HTR-8/SVneo (cell line): Measurements from ENCODE around the gene ETNK2.

Experiments used
- DNase-seq: peaks from one replicate; pipeline ENCODE4 v3.0.0; 2011; ENCODE audit warnings: low spot score, mixed read lengths; ENCODE audit not compliant: insufficient read length
- FAIRE-seq: peaks from 2 replicates; lab custom pipeline; 2011; peaks lifted over from hg19 to GRCh38; lab: Jason Lieb, UNC

Gene ETNK2

GRCh38 chr1:204151552-204152309, at the start of gene ETNK2:
ETNK2 (minus strand) TSS chr1:204152044; CDS start chr1:204151852, 192 bp downstream.
- DNase-seq = peak; percentile 87

DNA sequence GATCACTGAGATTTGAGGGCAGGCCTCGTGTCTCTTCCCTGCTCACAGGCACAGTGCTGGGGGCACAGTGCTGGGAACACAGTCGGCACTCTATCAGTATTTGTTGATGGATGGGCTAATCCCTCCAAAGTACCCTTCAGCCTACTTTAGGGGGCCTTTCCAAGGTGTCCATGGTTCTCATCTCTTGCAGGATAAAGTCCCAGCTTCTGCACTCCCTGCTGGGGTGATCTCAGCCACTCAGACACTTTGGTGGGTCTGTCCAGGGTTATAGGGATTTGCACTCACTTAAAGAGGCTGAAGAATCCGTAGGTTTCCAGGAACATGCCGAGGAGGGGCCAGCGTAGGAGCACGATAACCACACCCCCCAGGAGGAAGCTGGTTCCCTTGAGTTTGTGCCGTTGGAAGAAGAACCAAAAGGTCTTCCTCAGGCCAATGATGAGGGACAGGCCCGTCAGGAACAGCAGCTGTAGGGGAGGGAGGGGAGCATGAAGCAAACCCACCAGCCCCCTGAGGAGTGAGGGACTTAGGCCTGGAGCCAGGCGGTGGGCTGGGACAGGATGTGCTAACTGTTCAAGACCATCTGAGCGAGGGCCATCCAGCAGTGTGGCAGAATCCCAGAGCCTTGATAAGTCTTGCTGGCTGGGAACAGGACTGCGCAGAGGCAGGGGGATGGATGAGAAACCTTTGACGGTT, 49.6 kb upstream of the ETNK2 start:
- DNase-seq (no peak), FAIRE-seq (no peak)

More at GRCh38 chr1:204151552-204152309, at the start of gene ETNK2:
- peak; percentile 95 for FAIRE-seq

GRCh38 chr1:204199579-204199978, 47.7 kb upstream of the ETNK2 start:
- DNase-seq = no peak
- FAIRE-seq = no peak

DNA sequence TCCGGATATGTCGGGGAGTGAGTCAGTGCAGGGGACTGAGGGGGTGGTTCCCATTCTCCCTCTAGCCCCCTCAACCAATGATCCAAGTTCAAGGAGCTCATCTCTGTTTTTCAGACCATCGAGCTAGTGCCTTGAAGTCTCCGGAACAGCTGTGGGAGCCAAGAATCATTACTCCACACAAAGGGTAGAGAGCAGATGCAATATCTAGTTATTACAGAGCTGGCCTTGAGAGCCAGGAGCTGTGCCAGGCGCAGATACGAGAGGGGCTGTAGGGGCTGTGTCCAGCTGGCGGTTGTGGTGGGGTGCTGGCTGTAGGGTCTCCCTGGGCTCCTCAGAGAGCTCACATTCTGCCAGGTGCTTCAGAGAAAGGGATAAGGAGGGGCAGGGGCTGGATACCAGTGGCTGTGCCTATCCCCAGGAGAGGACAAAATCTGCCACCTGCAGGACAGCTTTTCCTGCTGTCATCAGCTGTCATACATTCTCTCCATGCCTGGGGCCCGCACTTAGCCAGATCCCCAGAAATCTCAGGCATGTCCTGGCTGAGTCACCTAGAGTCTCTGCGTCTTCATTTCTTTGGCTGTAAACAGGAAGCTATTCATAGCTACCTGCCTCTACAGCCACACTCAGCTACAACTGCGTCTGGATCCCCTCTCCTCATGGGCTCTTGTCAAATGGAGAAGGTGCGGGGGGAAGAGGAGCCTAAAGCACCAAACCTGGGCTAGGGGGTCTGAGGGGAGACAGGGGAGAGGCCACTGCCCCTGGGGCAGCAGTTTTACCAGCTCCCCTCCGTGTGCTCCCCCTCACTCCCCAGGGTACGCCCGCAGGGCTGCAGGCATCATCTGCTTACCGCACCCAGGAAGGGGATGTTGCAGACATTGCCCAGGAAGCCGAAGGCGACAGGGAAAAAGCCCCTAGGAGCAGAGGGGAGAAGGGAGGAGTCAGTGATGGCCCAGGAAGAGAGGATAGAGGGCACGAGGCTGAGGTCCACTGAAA, 46.8 kb upstream of the ETNK2 start:
- DNase-seq = peak; percentile 84
- FAIRE-seq = peak; percentile 74

- FAIRE-seq (no peak), DNase-seq (no peak)
Observed at GRCh38 chr1:204197068-204197467, 45.2 kb upstream of the ETNK2 start.

- no peak for DNase-seq
- FAIRE-seq = no peak
Observed at GRCh38 chr1:204196068-204196795, 44.4 kb upstream of the ETNK2 start, which contains the start of gene KISS1. KISS1 (minus strand) TSS chr1:204196491; CDS start chr1:204192876, 3,615 bp downstream.

DNA sequence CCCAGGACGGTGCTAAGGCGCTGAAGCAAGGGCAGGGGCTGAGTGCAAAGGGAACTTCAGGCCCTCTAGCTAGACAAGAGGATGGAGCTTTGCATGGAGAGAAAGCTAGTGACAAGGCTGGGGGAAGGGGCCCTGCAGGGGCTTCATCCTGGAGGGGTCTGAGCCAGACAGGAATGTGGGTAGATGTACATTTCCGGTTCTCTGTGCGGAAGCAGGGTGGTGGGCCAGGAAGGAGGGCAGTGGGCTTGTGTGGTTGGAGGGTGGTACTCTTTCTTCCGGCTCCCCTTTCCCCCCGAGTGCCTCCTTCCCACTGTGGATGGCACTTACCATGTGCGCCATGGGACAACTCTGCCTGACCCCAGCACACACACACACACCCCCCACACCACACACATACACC, 42.9 kb upstream of the ETNK2 start:
- no peak for DNase-seq
- FAIRE-seq = no peak

DNA sequence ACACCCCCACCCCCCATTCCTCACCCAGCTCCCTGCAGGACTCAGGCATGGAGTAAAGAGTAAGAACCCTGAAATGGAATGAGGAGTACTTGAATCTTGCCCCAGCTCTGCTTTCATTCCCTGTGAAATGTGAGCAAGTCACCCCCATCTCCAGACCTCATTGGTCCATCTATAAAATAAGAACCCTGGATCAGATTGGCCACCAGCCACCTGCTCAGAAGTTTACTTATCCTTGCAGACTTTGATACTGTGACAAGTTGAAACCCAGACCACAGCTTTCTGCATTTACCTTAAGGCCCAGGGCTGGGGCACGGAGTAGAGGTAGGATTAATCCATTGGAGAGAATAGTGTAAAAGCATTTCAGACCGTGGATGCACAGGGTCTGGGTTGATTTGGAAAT, 42.2 kb upstream of the ETNK2 start:
- DNase-seq (no peak), FAIRE-seq (no peak)

DNA sequence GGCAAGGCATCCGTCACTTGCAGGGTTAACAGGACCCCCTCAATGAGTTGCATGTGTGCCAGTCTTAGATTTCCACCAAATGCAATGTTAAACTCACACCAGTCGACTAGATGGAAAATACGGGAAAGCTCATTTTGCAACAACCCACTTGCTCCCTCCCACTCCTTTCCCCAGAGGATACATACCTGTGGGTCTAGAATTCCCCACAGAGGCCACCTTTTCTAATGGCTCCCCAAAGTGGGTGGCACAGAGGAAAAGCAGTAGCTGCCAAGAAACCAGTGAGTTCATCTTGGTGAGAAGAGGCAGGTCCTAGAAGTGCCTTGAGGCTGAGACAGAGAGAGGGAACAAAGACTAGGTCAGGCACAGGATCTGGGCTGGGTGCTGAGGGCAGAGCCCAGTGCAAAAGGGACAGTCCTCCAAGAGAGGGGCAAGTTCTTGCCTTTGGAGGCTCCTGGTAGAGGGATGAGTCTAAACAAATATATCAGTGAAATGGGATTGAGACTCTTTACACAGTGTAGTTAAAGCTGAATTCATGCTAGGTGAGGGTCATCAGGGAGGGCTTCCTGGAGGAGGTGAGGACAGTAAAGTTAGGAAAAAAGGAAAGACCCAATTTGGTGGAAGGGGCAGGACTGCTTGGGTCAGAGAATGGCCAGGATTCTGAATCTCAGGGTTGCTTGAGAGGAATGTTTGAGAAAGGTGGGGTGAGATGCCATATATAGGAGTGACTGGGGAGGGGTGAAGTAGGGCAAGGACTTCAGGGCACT, 40.9 kb upstream of the ETNK2 start:
- FAIRE-seq (no peak), DNase-seq (no peak)

DNA sequence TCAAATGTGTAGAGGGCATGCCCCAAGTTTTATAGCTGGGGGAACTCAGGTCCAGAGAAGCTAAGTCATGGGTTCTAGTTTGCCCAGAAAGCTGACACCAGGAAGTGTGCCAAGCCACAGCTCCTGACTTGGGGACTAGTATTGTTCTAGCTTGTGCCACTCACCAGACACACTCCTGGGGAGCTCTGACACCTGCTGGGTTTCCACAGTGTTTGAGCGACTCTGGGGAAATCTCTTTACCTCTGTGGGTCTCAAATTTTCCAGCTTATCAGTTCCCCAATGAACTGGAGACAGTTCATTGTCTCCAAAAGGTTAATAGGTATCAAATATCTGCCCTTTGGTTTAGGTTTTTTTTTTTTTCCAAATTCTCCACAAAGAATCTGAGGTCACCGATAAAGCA, 40.2 kb upstream of the ETNK2 start:
- DNase-seq = no peak
- FAIRE-seq = no peak

- DNase-seq (no peak), FAIRE-seq (no peak)
Observed at GRCh38 chr1:204191456-204191855, 39.6 kb upstream of the ETNK2 start.

DNA sequence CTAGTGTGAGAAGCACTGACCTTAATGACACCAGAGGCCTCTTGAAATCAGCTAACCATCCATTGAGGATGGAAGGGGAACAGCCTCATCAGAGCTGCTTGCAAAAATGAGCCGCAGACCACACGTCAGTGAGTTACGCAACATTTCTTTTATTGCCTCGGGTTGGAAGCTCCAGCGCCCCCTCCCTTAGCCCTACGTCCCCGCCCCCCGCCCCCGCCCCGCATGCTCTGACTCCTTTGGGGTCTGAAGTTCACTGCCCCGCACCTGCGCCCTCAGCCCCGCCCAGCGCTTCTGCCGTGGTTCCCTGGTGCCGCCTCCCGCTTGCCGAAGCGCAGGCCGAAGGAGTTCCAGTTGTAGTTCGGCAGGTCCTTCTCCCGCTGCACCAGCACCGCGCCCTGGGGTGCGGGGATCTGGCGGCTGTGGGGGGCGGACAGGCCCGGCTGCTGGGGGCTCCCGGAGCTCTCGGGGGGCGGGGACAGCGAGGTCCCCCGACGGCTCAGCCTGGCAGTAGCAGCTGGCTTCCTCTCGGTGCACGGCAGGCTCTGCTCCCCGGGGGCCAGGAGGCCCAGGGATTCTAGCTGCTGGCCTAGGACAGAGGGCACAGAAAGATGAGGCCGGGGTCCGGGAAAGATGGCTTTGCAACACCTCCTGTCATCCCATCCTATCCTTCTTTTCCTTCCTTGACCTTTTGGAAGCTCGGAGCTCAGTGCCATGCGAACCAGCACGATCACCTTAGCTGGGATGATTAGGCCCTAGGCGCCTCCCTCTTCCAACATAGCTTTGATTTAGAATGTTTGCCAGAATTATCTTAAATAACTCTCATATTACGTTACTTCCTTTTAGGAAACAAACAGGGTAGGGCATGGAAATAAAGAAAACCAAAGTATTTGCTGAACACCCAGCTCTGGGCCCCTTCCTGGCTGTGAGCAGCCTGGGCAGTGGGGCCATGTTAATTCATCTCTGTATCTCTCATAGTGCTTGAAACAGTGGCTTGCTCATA, 38.7 kb upstream of the ETNK2 start:
- FAIRE-seq (no peak), DNase-seq (no peak)

DNA sequence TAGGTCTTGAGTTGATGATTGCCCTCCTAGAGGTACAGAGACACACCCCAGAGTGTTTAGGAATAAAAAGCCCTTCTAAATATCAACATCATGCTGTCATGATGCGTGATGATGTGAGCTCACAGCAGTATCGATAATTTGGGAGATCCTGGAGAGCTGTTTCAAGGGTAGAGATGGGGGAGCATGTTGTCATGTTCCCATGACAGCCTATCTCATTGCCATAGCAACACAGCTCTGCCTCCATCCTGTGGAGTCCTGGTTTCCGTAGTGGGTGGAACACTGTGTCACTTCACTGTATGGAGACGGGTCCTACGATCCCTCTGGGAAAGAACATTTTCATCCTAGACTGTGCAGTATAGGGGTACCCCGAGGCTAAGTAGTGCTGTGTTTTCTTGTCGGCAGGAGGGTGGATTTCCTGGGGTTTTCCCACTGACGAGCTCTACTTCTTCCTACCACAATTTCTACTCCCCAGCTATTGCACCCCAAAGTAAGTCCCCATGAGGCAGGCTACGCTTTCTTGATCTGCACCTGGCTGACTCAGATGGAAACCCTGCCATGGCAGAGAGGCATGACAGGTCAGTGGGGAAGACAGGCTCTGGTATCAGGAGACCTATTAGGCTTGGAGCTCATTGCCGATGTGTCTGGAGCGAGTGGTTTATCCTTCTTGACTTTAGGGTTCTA, 37.3 kb upstream of the ETNK2 start:
- DNase-seq (no peak), FAIRE-seq (no peak)

GRCh38 chr1:204186597-204186996, 34.8 kb upstream of the ETNK2 start:
- FAIRE-seq (no peak), DNase-seq (no peak)

DNA sequence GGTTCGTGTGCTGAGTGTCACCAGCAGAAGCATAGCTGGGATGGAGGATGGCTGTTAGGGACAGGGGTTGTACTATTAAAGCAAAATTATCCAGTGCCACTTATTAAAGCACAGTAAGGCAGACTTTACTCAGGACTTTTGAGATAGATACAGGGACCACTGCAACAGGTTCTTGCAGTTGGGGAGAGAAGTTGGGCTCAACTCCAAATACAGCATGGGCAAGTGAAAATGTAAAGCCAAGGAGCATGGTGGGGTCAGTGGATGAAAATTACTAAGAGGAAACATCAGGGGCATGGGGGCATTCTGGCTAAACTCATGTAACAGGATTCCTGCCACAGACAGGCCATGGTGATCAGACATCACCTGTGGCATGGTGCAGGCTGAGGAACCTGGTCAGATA, 29.3 kb upstream of the ETNK2 start:
- DNase-seq (no peak), FAIRE-seq (no peak)

DNA sequence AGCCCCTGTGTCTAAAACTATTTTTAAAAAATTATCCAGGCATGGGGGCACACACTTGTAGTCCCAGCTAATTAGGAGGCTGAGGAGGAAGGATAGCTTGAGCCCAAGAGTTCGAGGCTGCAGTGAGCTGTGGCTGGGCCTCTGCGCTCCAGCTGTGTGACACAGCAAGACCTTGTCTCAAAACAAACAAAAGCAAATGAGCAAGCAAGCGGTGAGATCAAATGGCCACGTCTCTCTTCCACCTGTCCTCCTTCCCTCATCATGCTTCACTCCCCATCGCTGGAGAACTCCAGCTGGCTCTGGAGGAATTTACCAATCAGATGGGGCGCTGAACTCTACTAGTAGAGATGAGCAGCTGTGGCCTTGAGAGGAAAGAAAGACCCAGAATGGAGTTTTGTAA, 28.3 kb upstream of the ETNK2 start:
- DNase-seq (no peak), FAIRE-seq (no peak)
